Femur (tissue), 1 donor: Measurements from ENCODE around the gene TP53.
"Not testable (repeated sequence)": the region's sequence is repeated elsewhere in the genome, so short reads cannot be mapped to it uniquely, and the experiment has no call there.

Experiments
- DNase-seq: peaks from one replicate; pipeline ENCODE4 v3.0.0-alpha.2; 2017

Gene TP53

DNA sequence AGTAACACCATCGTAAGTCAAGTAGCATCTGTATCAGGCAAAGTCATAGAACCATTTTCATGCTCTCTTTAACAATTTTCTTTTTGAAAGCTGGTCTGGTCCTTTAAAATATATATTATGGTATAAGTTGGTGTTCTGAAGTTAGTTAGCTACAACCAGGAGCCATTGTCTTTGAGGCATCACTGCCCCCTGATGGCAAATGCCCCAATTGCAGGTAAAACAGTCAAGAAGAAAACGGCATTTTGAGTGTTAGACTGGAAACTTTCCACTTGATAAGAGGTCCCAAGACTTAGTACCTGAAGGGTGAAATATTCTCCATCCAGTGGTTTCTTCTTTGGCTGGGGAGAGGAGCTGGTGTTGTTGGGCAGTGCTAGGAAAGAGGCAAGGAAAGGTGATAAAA is 14.1 kb downstream of the TP53 start:
- DNase-seq = no peak

- no peak for DNase-seq
Measured at GRCh38 chr17:7668482-7668881, 18.8 kb downstream of the TP53 start.

GRCh38 chr17:7667656-7668406 is 19.5 kb downstream of the TP53 start:
- DNase-seq = peak; percentile 40

DNA sequence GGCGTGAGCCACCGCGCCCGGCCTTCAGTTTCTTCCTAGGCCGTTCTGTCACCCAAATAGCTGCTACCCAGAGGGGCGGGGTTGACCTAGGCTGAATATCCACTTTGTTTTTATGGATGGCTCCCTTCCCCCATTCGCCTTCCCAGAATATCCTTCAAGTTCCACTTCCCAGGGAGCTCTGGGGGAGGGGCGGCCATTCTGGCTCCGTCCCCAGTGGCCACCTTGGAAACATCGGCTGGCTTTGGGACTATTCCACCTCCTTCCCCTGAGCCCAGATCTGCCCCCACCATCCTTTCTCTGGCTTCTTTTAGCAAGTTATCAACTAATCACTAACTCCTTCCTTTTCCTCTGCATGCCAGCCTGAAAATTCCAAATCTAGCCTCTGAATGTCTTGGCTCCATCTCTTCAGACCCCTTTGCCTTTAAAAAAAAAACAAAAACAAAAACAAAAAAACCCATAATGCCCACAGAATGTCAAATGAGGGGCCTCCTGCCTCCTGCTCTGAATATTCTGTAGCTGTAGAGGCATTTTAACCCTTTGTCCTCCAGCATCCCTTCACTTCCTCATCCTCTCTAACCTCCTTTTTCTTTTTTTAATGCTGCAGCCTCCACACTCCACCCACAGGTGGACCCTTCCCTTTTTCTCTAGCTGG is 30.2 kb downstream of the TP53 start:
- peak; percentile 54 for DNase-seq

DNA sequence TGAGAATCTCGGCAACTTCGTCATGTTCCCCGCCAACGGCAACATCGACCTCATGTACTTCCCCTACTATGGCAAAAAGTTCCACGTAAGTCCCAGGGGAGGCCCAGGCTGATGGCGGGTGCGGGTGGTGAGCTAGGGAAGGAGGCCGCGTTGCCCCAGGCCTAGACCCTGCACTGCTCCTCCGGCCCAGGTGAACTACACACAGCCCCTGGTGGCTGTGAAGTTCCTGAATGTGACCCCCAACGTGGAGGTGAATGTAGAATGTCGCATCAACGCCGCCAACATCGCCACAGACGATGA is 31.8 kb downstream of the TP53 start:
- DNase-seq = no peak

GRCh38 chr17:7654832-7655540 is 32.3 kb downstream of the TP53 start:
- DNase-seq = no peak

DNA sequence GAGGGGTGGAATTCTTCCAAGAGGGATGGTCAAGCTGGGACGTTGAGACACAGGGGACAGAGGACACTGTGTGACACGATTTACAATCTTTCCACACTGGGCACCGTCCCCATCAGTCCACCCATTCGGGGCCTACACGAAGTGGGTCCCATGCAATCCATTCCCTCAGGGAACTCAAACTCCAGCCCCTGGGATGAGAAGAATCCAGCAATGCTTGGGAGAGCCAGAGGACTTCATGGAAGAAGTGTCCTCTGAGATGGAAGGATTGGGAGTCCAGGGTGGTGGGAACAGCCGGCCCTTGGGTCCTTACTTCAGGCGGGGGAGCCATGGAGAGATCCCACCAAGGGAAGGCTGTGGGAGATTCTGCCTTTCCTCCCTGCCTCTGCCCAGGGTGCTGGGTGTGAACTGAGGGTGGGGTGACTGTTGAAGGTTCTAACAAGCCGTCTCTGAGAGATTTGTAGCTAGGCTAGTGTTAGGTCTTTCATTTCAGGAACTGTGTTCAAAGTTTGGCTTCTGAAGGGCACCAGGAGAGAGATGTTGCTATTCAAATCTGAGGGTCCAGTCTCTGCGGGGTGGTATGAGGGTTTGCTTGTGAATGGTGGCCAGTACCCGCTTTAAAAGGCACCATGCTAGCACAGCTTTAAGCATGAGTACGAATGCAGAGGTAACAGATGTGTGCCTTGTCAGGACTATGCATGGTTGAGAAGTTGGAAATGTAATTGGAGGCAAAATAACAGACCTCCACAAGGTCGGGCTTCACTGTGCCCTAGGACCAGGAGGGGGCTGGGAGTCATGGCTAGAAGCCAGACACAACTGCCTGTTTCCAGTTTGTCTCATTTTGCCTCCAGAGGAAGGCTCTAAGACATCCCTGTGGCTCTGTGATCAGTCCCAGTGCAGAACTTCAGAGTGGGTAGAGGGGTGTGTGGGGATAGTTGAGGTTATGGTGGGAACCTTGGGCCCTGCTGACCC is 34.6 kb downstream of the TP53 start:
- DNase-seq = no peak

GRCh38 chr17:7651665-7652387 is 35.5 kb downstream of the TP53 start:
- DNase-seq = peak; percentile 76

- DNase-seq = no peak
Measured at GRCh38 chr17:7651097-7651664, 36.1 kb downstream of the TP53 start.

DNA sequence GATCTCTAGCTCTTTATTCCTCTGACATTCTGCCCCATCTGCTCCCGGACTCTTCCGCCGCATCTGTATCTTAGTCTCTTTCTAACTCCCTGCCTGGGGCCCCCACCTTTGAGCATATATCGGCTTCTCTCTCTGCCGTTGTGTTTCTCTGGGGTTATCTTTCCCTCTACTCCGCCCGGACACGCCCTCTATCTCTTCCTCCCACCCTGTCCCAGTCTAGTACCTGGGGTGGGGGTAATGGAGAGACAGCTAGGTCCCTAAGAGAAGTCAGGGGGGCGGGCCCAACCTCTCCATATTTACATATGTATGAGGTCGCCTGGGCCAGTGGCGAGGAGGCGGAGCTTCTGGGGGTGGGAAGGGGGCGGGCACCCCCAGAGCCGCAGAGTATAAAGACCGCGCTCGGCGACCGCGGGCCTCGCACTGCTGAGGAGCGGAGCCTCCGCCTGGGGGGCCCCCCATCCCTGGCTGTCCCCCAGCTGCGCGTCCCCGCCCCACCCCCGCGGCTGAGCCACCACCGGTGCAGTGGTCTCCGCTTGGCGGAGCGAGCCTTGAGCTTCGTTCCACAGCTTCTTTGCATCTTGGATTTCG is 36.7 kb downstream of the TP53 start, which contains the start of gene ATP1B2:
ATP1B2 (plus strand) TSS at position 418 of the 588 bp plus-strand sequence. CDS start 593 bp downstream, outside the sequence.
- DNase-seq = peak; percentile 86

GRCh38 chr17:7647018-7647417 is 40.3 kb downstream of the TP53 start:
- no peak for DNase-seq

DNA sequence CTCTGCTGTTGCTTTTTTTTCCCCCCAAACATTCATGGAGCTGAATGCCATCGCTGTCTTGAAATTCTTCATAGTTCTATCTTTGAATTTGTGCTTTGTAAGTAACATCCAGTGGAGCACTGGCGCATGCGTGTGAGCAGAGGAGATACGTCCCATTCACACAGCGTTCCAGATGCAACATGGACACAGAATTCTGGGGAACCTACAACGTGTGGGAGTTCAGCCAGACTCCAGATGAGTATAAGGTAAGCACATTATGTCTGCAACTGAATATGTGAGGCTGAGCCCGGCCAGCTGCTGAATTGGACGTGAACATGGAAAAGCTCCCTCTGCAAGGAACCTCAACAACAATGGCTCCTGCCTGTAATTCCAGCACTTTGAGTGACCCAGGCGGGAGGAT is 40.8 kb downstream of the TP53 start:
- DNase-seq = no peak

GRCh38 chr17:7644775-7645174 is 42.5 kb downstream of the TP53 start:
- DNase-seq = no peak

DNA sequence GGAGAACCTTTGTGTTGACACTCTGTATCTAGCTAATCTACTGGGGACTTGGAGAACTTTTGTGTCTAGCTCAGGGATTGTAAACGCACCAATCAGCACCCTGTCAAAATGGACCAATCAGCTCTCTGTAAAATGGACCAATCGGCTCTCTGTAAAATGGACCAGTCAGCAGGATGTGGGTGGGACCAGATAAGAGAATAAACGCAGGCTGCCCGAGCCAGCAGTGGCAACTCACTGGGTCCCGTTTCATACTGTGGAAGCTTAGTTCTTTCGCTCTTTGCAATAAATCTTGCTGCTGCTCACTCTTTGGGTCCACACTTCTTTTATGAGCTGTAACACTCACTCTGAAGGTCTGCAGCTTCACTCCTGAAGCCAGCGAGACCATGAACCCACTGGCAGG is 45.7 kb downstream of the TP53 start:
- not testable (repeated sequence) for DNase-seq

- no peak for DNase-seq
Measured at GRCh38 chr17:7640783-7641182, 46.5 kb downstream of the TP53 start.

DNA sequence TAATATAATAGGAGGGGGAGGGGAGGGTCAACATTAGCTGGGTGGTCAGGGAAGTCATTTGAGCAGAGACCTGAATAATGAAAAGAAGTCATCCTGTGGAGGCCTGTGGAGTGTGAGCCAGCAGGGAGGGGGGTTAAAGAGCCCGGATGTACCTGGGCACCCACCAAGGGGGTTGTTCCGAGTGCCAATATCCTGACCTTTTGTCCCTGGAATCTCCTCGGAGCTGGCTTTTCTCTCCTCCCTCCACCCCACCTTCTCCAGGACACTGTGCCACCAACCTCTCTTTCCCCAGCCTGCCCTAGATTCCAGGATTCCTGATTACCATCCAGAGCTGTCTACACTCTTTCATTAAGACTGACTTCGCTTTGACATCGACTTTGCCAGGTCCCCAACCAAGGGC is 51.1 kb downstream of the TP53 start:
- DNase-seq = no peak

DNA sequence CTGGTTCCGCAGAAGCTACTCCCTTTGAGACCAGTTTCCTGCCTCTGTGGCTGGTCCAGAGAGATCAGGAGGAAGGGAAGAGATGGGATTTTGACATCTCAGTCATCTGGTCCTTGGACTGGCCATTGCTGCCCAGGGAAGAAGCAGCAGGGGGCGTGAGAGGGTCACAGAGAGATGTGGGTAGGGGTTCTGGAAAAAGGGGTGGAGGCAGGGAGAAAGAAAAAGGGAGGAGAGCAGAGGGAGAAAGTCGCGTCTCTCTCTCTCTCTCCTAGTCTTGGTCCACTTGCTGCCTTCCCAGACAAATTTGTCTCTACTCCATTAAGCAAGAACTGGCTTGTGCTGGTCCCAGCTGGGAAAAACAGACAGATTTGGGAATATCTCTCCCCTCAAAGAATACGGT is 52.9 kb downstream of the TP53 start:
- peak; percentile 78 for DNase-seq

- no peak for DNase-seq
Measured at GRCh38 chr17:7633093-7633492, 54.2 kb downstream of the TP53 start.

- no peak for DNase-seq
Measured at GRCh38 chr17:7632492-7632894, 54.8 kb downstream of the TP53 start.

- DNase-seq = no peak
Measured at GRCh38 chr17:7631398-7632380, 55.6 kb downstream of the TP53 start.
